Right lobe of liver (tissue), 6 donors: ENCODE data around the gene WBP2NL. TPM values are rescaled to one million over a fixed set of nuclear protein-coding genes. Genes with fewer than 3 reads are reported as not detected.

ENCODE experiments used
- ATAC-seq, 4 donors: fragments of 200-7000 bp; cut with Tn5 transposase; one replicate each; pipeline ENCODE4 v1.9.1; 2020; ENCODE audit warnings: mild to moderate bottlenecking in 4 of 4, moderate library complexity in 4 of 4
- DNase-seq, 3 donors: peaks; one replicate each; pipeline ENCODE4 v3.0.0-alpha.2; 2020
- H3K27ac ChIP-seq, 3 donors: fragments of 200-600 bp; one replicate each; pipeline ENCODE4 v1.8.0; 2022
- H3K27me3 ChIP-seq, 2 donors: fragments of 200-600 bp; one replicate each; pipeline ENCODE4 v1.8.0; 2022
- H3K36me3 ChIP-seq, 4 donors: fragments of 200-600 bp; sonication (generic) in 1 of 4; one replicate each; pipeline versions ENCODE4 v1.5.1 to v1.8.0; 2017 to 2022; ENCODE audit warnings: control low read depth in 1 of 4
- H3K4me1 ChIP-seq, 4 donors: fragments of 200-600 bp; sonication (generic) in 1 of 4; one replicate each; pipeline versions ENCODE4 v1.5.1 to v1.8.0; 2017 to 2022; ENCODE audit warnings: control low read depth in 1 of 4
- H3K4me3 ChIP-seq, 3 donors: fragments of 200-600 bp; one replicate each; pipeline ENCODE4 v1.8.0; 2022
- H3K9me3 ChIP-seq, 4 donors: fragments of 200-600 bp; sonication (generic) in 1 of 4; one replicate each; pipeline versions ENCODE4 v1.5.1 to v1.8.0; 2017 to 2022; ENCODE audit warnings: control low read depth in 1 of 4
- CTCF ChIP-seq, 4 donors: fragments of 200-600 bp in 3 of 4; fragments of 450-650 bp in 1 of 4; IDR thresholded peaks; one replicate each; pipeline versions ENCODE4 v1.5.1 to v1.8.0; 2016 to 2022; ENCODE audit warnings: antibody characterized with exemption in 4 of 4, mild to moderate bottlenecking in 2 of 4
- POLR2A ChIP-seq: fragments of 450-650 bp; IDR thresholded peaks from one replicate; pipeline ENCODE4 v1.6.1; 2017; ENCODE audit warnings: antibody characterized with exemption, mild to moderate bottlenecking
- WGBS: methylation state at CpG from one replicate; pipeline ENCODE4 v1.1.6; 2018; ENCODE audit warnings: low coverage, low lambda C conversion rate; ENCODE audit not compliant: insufficient coverage; ENCODE audit errors: missing lambda C conversion rate; 5-methylcytosine and 5-hydroxymethylcytosine counted together
- intact Hi-C, 2 donors: fragments of 100-400 bp; cut with DNase I; formaldehyde crosslinking; loops; one replicate each; pipeline versions ENCODE4 v1.11.2 to v1.14.1; 2022
- total RNA-seq, 6 experiments: library from RNA; depleted of rRNA in 2 of 6; stranded (reverse); fragments of >200 nt in 2 of 6; fragmentation: NEBNext Ultra II Directional in 3 of 6; extraction: Animal tissue kit (Norgen Biotek cat#: 25700) in 3 of 6; gene quantifications; one replicate each; pipeline versions ENCODE4 v1.1.0 to v1.2.4, GENCODE V29; 2016 to 2023
- donor health status: DM: no; HTN: yes; CAD: no.
- donor health status: DM: no; HTN: no; CAD: no.
- donor health status: DM: no; HTN: no; CAD: no.
- donor health status: DM: no; HTN: yes; CAD: no.
- donor health status: DM: no; HTN: yes; CAD: no.

WBP2NL gene
- total RNA-seq, 6 experiments from 2014 or later: 0.12 to 0.72 (median 0.63) TPM

- TF ChIP-seq POLR2A (no peak), CTCF (IDR thresholded peaks at IDR 0.05) (peak in 1 of 4 donors; percentile 17)
These were observed 40.5 kb upstream of the WBP2NL start for GRCh38 chr22:41957941-41958556.

GRCh38 chr22:41963453-41964111 lies 35.0 kb upstream of the WBP2NL start:
- intact Hi-C loops: loop anchor here in 1 of 2 donors (10.0 kb wide), 1 partner anchor 471 kb away; the partner anchor contains the start of gene NFAM1
- DNase-seq (no peak), ATAC-seq (no peak)
- no peak overlapping the region for H3K4me3 ChIP-seq
- no peaks in the 10 kb centered on the region for H3K36me3 ChIP-seq
- 73% methylated on average over 8 of the region's 9 CpGs for WGBS
- no peaks in the 10 kb centered on the region for H3K27me3 ChIP-seq
- H3K9me3 ChIP-seq: no peaks in the 10 kb centered on the region
- TF ChIP-seq CTCF (IDR thresholded peaks at IDR 0.05) (no peak), POLR2A (no peak)
- H3K27ac ChIP-seq: no peak overlapping the region
- no peaks in the 10 kb centered on the region for H3K4me1 ChIP-seq

More at GRCh38 chr22:41957941-41958556, 40.5 kb upstream of the WBP2NL start:
- ATAC-seq (peak in 3 of 4 donors; percentile 19 to 41 (median 34)), DNase-seq (no peak)
- Histone ChIP-seq H3K4me3 (peak overlapping the region in 2 of 3 donors; percentile 10 to 19), H3K27me3 (no peaks in the 10 kb centered on the region), H3K27ac (no peak overlapping the region), H3K9me3 (no peaks in the 10 kb centered on the region), H3K36me3 (no peaks in the 10 kb centered on the region), H3K4me1 (peaks cover 0 to 5% (median 0%) of the 10 kb centered on the region in 4 donors)
- intact Hi-C loops: no loop called here
- WGBS: 68% methylated on average over 4 of the region's 23 CpGs

- no CpG with 5 or more reads among the region's 5 CpGs for WGBS
- no peaks in the 10 kb centered on the region for H3K4me1 ChIP-seq
- no peaks in the 10 kb centered on the region for H3K36me3 ChIP-seq
- no peak overlapping the region for H3K4me3 ChIP-seq
- TF ChIP-seq POLR2A (no peak), CTCF (IDR thresholded peaks at IDR 0.05) (no peak)
- no peaks in the 10 kb centered on the region for H3K9me3 ChIP-seq
- no peak for DNase-seq
- H3K27me3 ChIP-seq: no peaks in the 10 kb centered on the region
- intact Hi-C loops: loop anchor here in 1 of 2 donors (10.0 kb wide), 1 partner anchor 471 kb away; the partner anchor contains the start of gene NFAM1
- H3K27ac ChIP-seq: no peak overlapping the region
- ATAC-seq: no peak
These were observed 34.5 kb upstream of the WBP2NL start for GRCh38 chr22:41964112-41964491.

GRCh38 chr22:41966225-41966606 lies 32.4 kb upstream of the WBP2NL start:
- H3K4me3 ChIP-seq: no peak overlapping the region
- no peaks in the 10 kb centered on the region for H3K4me1 ChIP-seq
- no peaks in the 10 kb centered on the region for H3K36me3 ChIP-seq
- TF ChIP-seq CTCF (IDR thresholded peaks at IDR 0.05) (no peak), POLR2A (no peak)
- ATAC-seq (no peak), DNase-seq (no peak)
- no peak overlapping the region for H3K27ac ChIP-seq
- no peaks in the 10 kb centered on the region for H3K9me3 ChIP-seq
- 86% methylated on average over 2 of the region's 2 CpGs for WGBS
- intact Hi-C loops: loop anchor here in 1 of 2 donors (10.0 kb wide), 1 partner anchor 469 kb away; the partner anchor contains the start of gene NFAM1
- no peaks in the 10 kb centered on the region for H3K27me3 ChIP-seq
